Tibial artery (tissue), 4 donors: ENCODE measurements around the gene SIAH3.
"Not testable (repeated sequence)": the region's sequence is repeated elsewhere in the genome, so short reads cannot be mapped to it uniquely, and the experiment has no call there.

Source experiments
- DNase-seq, 2 donors: peaks; one replicate each; pipeline ENCODE4 v3.0.0-alpha.2; 2019
- H3K27ac ChIP-seq, 2 donors: fragments of 200-600 bp; sonication (generic) in 1 of 2; 1 replicate in 1 of 2; 2 replicates in 1 of 2; pipeline ENCODE4 v1.5.1; 2018 to 2019; ENCODE audit warnings: mild to moderate bottlenecking in 1 of 2
- H3K27me3 ChIP-seq, 2 donors: fragments of 200-600 bp; sonication (generic) in 1 of 2; one replicate each; pipeline versions ENCODE4 v1.5.1 to v1.6.0; 2016 to 2019
- H3K36me3 ChIP-seq, 3 donors: fragments of 200-600 bp; sonication (generic) in 2 of 3; one replicate each; pipeline ENCODE4 v1.5.1; 2016 to 2019; ENCODE audit warnings: mild to moderate bottlenecking in 2 of 3
- H3K4me1 ChIP-seq, 4 donors: fragments of 200-600 bp; sonication (generic) in 2 of 4; 1 replicate in 3 of 4; 2 replicates in 1 of 4; pipeline ENCODE4 v1.5.1; 2016 to 2019
- H3K4me3 ChIP-seq, 2 donors: fragments of 200-600 bp; sonication (generic) in 1 of 2; 1 replicate in 1 of 2; 2 replicates in 1 of 2; pipeline ENCODE4 v1.5.1; 2018 to 2019; ENCODE audit warnings: mild to moderate bottlenecking in 2 of 2
- H3K9me3 ChIP-seq, 3 donors: fragments of 200-600 bp; sonication (generic) in 1 of 3; one replicate each; pipeline ENCODE4 v1.5.1; 2016 to 2019
- intact Hi-C: fragments of 100-400 bp; cut with DNase I; formaldehyde crosslinking; loops from one replicate; pipeline ENCODE4 v1.15.0; 2023; ENCODE audit warnings: low total_unique reads
- TF ChIP-seq, protein P1 (sequence below), 2 experiments: fragments of 200-600 bp in 1 of 2; fragments of 450-650 bp in 1 of 2; IDR thresholded peaks; one replicate each; pipeline ENCODE4 v1.5.1; 2017 to 2019; ENCODE audit warnings: antibody characterized with exemption in 2 of 2, mild to moderate bottlenecking in 1 of 2, moderate library complexity in 1 of 2

Gene SIAH3

DNA sequence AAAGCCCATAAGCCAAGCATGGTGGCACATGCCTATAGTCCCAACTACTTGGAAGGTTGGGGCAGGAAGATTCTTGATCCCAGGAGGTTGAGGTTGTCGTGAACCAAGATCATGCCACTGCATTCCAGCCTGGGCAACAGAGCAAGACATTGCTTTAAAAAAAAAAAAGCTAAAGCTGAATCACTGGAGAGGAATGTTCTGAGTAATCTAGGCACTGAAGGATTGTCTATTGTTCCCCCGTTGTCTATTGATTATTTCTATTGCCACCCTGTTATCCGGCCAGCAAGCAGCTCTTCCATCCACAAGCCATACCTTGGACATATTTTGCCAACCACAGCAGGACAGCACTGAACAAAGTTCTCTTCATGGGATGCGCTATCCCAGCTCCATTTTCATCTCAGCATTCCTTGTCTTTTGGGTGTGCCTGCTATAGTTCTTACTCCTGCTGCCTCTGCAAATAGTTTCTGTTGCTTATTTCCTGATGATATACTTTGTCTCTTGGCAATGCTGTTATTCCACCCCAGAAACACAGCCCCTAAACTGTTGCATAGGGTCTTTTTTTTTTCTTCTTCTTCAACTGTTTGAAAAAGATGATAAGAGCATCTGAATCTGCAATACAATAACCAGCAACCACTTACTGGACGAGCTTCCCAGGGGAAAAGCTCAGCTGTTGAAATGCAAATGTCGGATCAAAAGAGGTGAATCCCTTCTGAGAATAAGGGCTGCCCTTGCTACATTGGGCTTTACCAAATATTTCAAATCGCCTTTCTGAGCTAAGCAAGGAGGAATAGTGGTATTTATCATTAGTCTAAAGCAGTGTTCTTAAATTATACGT lies 22.2 kb upstream of the SIAH3 start:
- Histone ChIP-seq H3K4me1 (no peaks in the 10 kb centered on the region), H3K4me3 (no peak overlapping the region), H3K9me3 (no peaks in the 10 kb centered on the region), H3K27ac (no peak overlapping the region), H3K36me3 (no peaks in the 10 kb centered on the region), H3K27me3 (no peaks in the 10 kb centered on the region)
- TF ChIP-seq, protein P1, sequence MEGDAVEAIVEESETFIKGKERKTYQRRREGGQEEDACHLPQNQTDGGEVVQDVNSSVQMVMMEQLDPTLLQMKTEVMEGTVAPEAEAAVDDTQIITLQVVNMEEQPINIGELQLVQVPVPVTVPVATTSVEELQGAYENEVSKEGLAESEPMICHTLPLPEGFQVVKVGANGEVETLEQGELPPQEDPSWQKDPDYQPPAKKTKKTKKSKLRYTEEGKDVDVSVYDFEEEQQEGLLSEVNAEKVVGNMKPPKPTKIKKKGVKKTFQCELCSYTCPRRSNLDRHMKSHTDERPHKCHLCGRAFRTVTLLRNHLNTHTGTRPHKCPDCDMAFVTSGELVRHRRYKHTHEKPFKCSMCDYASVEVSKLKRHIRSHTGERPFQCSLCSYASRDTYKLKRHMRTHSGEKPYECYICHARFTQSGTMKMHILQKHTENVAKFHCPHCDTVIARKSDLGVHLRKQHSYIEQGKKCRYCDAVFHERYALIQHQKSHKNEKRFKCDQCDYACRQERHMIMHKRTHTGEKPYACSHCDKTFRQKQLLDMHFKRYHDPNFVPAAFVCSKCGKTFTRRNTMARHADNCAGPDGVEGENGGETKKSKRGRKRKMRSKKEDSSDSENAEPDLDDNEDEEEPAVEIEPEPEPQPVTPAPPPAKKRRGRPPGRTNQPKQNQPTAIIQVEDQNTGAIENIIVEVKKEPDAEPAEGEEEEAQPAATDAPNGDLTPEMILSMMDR (IDR thresholded peaks at IDR 0.05): no peak
- intact Hi-C loops: no loop called here
- no peak for DNase-seq

DNA sequence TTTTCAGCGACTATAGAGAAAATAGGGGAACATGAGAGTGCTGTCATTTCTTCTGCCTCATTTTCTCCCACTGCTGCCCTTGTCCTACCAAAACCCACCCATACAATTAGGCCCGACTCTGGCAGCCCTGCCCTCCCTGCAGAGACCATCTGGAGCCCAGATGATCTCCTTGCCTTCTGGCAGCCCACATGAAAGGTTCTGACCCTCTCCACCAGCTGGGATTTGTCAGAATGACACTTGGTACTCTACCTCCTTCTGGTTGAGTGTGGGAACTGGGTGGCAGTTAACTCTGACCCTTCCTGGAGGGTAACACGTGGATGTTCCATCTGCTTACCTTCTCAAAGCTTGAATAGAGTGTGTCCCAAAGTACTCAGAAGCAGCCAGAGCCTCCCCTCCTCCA lies 21.0 kb upstream of the SIAH3 start:
- Histone ChIP-seq H3K4me1 (no peaks in the 10 kb centered on the region), H3K27ac (no peak overlapping the region), H3K4me3 (no peak overlapping the region), H3K9me3 (no peaks in the 10 kb centered on the region), H3K36me3 (no peaks in the 10 kb centered on the region), H3K27me3 (no peaks in the 10 kb centered on the region)
- intact Hi-C loops: no loop called here
- TF ChIP-seq, protein P1 (IDR thresholded peaks at IDR 0.05): no peak
- DNase-seq: no peak

DNA sequence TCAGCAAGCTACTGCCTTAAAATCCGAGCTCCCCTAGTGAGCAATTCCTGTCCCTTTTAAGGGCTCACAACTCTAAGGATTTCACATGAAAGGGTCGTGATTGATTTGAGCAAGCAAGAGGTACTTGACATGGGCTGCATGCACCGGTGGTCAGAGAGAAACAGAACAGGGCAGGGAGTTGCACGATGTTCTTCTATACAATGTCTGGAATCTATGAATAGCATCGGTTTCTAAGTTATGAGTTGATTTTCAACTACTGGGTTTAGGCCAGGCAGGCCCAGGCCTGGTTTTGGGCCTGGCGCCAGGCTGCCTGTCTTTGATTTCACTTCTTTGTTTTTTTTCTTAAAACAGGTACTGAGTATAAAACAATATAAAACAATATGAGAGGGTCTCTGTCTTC lies 19.6 kb upstream of the SIAH3 start:
- H3K27me3 ChIP-seq, H3K27ac ChIP-seq, DNase-seq, H3K4me1 ChIP-seq, H3K4me3 ChIP-seq, H3K9me3 ChIP-seq, H3K36me3 ChIP-seq, intact Hi-C loops: not testable (repeated sequence)

- Histone ChIP-seq H3K36me3 (no peaks in the 10 kb centered on the region), H3K9me3 (no peaks in the 10 kb centered on the region), H3K4me3 (no peak overlapping the region), H3K4me1 (no peaks in the 10 kb centered on the region), H3K27ac (no peak overlapping the region), H3K27me3 (no peaks in the 10 kb centered on the region)
- intact Hi-C loops: no loop called here
- TF ChIP-seq, protein P1 (IDR thresholded peaks at IDR 0.05): no peak
- DNase-seq: no peak
Measured at GRCh38 chr13:45870232-45870631, 18.7 kb upstream of the SIAH3 start.

DNA sequence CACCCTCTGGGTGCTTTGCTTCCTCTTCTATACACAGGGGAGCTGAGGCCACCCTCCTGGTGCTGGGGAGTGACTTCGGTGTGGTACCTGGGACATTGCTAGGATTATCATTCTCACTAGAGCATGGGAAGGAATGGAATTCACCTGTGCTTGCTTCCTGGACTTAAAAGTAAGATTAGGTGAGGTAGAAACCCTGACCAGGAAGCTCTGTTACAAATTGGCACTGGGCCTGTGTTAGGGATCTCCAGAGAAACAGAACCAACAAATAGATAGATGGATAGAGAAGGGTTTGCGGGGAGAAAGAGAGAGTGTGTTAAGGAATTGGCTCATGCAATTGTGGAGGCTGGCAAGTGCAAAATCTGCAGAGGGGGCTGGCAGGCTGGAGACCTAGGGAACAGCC lies 13.9 kb upstream of the SIAH3 start:
- intact Hi-C loops: no loop called here
- TF ChIP-seq, protein P1 (IDR thresholded peaks at IDR 0.05): no peak

DNA sequence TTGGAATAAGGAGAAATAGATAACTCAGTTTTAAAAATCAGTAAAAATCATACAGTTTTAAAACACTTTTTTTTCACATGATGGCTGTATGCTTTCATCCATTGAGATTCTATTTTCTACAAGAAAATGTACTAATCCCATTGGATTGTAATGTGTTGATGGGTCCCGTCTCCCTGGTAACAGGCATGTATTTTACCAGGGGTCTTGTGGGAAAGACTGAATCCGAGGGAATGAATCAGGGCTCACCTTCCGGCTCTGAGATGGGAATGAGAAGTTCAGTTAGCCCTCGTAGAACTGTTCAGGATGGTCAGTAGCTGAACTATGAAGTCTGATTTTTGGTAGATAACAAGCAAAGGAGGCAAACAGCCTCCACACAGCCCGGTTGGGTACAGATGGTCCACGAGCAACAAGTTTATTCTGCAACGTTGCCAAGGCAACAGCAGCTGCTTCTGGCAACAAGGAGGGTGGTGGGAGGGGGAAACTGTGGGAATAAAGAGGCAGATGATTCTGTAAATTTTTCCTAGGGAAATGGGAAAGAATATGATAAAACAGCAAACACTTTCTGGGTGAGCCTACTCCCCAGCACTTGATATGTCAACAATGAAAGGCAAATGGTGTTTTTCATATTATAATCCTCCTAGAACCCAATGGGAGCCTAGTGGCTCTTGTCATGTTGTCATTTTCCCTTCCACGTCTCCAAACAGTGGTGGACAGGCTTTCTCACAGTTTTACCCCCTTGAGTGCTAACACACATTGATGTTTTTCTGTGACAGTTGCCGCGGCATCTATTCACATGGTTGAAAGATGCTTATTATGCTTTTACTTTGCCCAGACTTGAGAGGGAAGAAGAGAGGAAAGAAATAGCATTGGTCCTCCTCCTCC lies 12.4 kb upstream of the SIAH3 start:
- no peak for DNase-seq
- intact Hi-C loops: no loop called here
- Histone ChIP-seq H3K36me3 (no peaks in the 10 kb centered on the region), H3K4me1 (no peaks in the 10 kb centered on the region), H3K27ac (no peak overlapping the region), H3K9me3 (no peaks in the 10 kb centered on the region), H3K27me3 (peaks cover 0 to 2% of the 10 kb centered on the region in 2 donors), H3K4me3 (no peak overlapping the region)
- TF ChIP-seq, protein P1 (IDR thresholded peaks at IDR 0.05): no peak

More for the DNA sequence above, 13.9 kb upstream of the SIAH3 start:
- Histone ChIP-seq H3K4me3 (no peak overlapping the region), H3K4me1 (no peaks in the 10 kb centered on the region), H3K27me3 (peaks cover 0 to 2% of the 10 kb centered on the region in 2 donors), H3K27ac (no peak overlapping the region), H3K36me3 (no peaks in the 10 kb centered on the region), H3K9me3 (no peaks in the 10 kb centered on the region)
- DNase-seq: no peak
